Adrenal gland (tissue), 5 donors: ENCODE results near the gene BSX.

Experiments used
- POLR2A ChIP-seq, 2 donors: fragments of 450-650 bp; IDR thresholded peaks; one replicate each; pipeline ENCODE4 v1.6.1; 2017; ENCODE audit warnings: antibody characterized with exemption in 2 of 2, mild to moderate bottlenecking in 2 of 2, moderate library complexity in 1 of 2
- TF ChIP-seq, protein P1 (sequence below), 6 experiments: fragments of 450-650 bp in 4 of 6; fragments of 200-600 bp in 2 of 6; sonication (generic) in 1 of 6; IDR thresholded peaks; 1 replicate in 5 of 6; 2 replicates in 1 of 6; pipeline versions ENCODE4 v1.5.1 to v1.8.0; 2016 to 2021; ENCODE audit warnings: antibody characterized with exemption in 6 of 6, mild to moderate bottlenecking in 2 of 6, moderate library complexity in 1 of 6
- donor health status: DM: no; HTN: no; CAD: no.

DNA sequence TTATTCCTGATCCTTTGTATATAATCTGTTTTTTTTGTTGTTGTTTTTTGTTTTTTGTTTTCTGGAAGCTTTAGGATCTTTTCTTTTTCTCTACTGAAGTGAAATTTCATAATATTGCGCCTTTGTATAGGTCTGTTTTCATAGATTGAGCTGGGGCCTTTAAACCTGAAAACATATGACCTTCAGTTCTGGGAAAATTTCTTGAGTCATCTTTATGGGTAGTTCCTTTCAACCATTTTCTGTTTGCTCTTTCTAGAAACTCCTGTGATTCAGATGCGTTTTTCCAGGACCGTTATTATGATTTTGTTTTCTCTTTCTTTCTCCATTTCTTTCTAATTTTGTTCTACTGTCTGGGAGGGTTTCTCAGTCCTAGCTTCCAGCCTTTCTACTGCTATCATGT is 43.7 kb downstream of the BSX start:
- TF ChIP-seq, protein P1, sequence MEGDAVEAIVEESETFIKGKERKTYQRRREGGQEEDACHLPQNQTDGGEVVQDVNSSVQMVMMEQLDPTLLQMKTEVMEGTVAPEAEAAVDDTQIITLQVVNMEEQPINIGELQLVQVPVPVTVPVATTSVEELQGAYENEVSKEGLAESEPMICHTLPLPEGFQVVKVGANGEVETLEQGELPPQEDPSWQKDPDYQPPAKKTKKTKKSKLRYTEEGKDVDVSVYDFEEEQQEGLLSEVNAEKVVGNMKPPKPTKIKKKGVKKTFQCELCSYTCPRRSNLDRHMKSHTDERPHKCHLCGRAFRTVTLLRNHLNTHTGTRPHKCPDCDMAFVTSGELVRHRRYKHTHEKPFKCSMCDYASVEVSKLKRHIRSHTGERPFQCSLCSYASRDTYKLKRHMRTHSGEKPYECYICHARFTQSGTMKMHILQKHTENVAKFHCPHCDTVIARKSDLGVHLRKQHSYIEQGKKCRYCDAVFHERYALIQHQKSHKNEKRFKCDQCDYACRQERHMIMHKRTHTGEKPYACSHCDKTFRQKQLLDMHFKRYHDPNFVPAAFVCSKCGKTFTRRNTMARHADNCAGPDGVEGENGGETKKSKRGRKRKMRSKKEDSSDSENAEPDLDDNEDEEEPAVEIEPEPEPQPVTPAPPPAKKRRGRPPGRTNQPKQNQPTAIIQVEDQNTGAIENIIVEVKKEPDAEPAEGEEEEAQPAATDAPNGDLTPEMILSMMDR (IDR thresholded peaks at IDR 0.05) = no peak
- no peak for TF ChIP-seq POLR2A (IDR thresholded peaks at IDR 0.05)
